CD4-positive, alpha-beta T cell treated with Interleukin-17A for 4 hours (primary cell): ENCODE measurements around the gene TMOD2.

ENCODE experiments used
- DNase-seq: peaks from one replicate; pipeline ENCODE4 v3.0.0-alpha.2; 2020; ENCODE audit warnings: mixed read lengths

Gene TMOD2

DNA sequence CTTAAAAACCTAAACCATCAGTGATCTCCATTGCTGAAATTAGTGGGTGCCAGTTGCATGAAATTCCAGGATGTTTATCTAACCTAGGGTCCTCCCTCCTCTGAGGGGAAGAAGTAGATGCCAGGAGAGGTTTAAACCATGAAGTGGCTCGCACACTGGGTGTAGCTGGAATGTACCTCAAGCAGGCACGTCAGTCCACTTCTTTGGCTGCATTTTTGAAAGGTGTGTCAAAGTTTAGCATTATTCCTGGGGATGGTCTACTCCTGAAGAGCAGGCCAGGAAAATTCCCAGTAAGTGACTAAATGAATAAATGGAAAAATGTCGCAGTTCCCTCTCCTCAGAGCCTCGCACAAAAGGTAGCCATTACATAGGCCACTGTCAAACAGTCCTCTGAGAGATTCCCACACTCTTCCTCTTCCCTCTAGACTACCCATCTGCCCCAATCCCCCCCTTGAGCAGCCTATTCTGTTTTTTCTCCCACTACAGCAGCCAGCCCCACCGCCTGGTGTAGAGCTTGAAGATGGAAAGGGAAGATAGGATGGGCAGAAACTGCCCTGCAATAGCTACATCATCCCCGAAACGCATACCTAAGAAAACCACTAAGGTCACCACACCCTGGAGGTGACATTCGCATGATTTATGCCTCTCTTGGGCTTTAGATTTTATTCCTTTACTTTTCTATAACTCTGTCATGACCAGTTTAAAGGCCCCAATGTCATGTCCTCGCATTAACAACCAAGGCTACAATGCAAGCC, 77.4 kb downstream of the TMOD2 start:
- no peak for DNase-seq

- peak; percentile 91 for DNase-seq
Measured at GRCh38 chr15:51829376-51830275, 78.2 kb downstream of the TMOD2 start, which contains the start of gene TMOD3. TMOD3 (plus strand) TSS chr15:51829653; CDS start chr15:51862885, 33,232 bp downstream.

- no peak for DNase-seq
Measured at GRCh38 chr15:51830276-51830806, 78.9 kb downstream of the TMOD2 start.

DNA sequence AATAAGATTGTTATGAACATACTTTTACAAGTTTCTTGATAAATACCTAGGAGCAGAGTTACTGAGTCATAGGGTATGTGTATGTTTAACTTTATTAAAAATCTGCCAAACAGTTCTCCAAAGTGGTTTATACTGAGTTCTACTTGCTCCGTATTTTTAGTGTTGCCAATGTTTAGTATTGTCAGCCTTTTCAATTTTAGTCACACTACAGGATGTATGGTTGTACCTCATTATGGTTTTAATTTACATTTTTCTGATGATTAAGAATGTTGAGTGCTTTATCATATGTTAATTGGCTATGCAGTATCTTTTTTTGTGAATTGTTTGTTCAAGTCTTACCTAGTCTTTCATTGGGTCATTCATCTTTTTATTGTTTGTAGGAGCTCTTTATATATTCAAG, 82.4 kb downstream of the TMOD2 start:
- DNase-seq = no peak

DNA sequence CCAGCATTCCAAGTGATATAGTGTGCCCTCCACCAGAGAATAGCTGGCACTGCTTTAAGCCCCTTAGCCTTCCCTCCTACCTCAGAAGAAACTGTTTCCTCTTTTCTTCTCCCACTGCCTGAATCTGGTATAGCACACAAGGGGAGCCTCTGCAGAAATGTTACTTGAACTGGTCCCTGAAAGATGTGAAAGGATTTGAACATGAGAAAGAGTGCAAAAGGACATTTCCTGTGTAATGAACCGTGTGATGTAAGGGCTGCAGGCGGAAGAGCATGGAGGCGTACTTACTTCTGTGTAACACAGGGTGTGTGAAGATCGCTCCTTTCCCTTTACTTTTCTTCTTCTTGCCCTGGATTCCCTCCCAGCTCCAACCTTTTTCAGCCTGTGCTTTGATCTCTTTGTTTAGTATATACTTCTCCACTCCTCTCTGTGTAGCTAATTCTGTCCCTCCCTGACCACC, 86.4 kb downstream of the TMOD2 start:
- DNase-seq = peak; percentile 16

GRCh38 chr15:51838270-51838669, 86.9 kb downstream of the TMOD2 start:
- no peak for DNase-seq

DNA sequence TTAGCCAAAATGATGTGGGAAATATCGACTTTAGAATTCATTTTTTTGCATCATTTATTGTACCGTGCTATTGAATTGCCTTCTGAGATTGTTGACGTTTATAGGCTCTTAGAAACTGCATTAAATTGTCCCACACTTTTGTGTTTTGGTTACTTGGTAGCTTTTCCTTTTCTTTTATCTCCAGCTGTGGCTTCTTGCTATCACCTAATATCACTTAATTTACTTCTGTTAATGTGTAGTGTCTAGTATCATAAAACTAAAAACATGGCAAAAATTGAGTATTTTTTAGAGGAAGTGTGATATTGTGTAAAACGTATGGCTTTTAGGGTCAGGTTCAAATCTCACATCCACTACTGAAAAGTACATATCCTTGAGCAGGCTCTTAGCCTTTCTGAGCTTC, 89.3 kb downstream of the TMOD2 start:
- no peak for DNase-seq

DNA sequence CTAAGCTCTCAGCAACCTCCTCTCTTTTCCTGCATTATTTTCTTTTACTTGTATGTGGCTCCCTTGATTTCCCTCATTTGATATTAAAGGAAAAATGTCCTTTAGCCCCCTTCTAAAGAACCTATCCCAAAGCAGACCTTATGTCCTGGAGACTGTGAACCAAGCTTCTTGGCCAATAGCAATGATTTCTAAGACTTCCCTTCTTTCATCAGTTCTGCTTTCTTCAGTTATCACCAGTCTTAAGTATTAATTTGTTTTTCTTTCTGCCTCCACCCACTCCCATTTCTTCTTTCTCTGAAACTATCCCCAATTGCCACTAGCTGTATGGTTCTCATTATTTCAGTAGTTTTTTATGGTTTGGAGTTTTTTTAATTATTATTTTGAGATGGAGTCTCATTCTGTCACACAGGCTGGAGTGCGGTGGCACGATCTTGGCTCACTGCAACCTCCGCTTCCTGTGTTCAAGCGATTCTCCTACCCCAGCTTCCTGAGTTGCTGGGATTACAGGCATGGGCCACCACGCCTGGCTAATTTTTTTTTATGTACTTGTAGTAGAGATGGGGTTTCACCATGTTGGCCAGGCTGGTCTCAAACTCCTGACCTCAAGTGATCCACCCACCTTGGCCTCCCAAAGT, 90.1 kb downstream of the TMOD2 start:
- no peak for DNase-seq

DNA sequence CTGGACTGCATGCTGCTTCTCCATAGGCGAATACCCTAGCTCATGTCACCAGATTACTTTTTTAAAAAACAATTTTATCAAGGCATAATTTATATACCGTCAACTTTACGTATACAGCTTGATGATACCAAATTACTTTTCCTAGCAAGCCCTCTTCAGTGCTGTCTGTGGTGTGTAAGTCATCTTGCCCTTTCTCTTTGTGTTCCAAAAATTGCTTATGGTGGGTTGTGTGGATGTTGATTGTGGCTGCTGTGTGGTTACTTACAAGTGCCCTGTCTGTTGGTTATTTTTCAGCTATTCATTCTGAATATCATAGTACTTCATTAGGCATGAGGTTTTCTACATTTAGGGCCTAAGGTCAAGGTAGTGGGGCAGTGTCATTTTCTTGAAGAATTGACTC, 90.9 kb downstream of the TMOD2 start:
- no peak for DNase-seq

- DNase-seq = peak; percentile 8
Measured at GRCh38 chr15:51842852-51843737, 91.7 kb downstream of the TMOD2 start.

GRCh38 chr15:51844747-51845426, 93.5 kb downstream of the TMOD2 start:
- DNase-seq = no peak

GRCh38 chr15:51846066-51846462, 94.7 kb downstream of the TMOD2 start:
- DNase-seq = no peak

DNA sequence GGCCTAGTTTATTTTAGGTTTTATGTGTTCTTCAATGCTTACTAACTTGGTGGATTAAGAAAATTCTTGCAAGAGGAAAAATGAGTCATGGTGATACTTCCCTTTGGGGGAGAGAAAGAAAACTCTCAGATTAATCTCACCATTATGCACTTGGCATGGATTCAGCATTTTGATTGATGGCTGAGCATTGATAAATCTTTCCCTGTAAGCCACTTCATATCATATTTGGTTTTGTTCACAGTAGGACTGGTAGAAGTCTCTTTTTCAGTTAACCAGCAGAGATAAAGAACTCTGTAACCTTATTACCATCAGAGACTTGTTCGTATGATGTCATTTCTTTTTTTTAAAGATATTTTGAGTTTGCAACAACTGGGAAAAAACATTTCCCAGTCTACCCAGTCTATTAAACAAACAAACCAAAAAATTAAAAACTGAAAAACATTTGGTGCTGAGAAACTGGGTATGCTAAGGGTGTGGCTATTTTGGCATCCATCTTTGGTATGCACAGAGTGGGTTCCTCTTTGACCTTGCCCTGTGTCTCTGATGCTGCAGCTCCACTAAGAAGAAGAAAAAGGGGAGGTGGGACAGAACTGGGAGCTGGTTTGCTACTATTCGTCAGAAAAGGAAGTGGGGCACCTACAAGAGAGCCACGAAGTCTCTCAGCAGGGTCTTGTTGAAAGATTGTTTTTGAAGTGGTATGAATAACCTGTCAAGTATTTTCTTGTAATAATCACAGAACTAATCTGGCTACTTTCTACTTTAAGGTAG, 95.2 kb downstream of the TMOD2 start:
- DNase-seq = peak; percentile 5

DNA sequence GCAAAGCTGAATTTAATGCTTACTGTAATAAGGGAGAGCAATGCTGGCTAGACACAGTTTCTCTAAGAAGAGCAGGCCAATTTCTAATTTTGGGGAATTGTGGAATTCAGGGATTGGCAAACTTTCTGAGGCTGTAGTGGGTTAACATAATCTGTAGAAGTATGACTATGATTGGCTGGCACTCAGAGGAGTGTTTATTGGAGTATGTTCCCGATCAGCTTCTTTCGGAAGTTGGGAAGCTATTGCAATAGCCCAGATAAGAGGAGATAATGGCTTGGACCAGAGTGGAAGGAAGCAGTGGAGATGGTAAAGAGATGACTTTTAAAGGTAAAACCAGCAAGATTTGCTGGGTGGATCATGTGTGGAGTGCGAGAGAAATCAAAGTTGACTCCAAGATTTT, 97.4 kb downstream of the TMOD2 start:
- DNase-seq = no peak

DNA sequence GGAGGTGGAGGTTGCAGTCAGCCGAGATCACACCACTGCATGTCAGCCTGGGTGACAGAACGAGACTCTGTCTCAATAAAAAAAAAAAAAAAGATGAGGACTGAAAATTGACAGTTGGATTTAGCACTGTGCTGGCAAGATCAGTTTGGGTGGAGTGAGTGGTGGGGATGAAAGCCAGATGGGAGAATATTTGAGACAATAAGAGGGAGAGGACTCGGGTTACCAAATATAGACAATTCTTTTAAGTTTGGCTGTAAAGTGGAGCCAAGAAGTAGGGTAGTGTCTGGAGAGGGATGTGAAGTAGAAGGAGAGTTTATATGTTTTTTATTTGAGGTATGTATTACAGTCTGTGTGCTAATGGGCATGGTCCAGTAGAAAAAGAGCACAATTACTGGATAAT, 98.5 kb downstream of the TMOD2 start:
- no peak for DNase-seq

- no peak for DNase-seq
Measured at GRCh38 chr15:51853998-51854397, 102.6 kb downstream of the TMOD2 start.

DNA sequence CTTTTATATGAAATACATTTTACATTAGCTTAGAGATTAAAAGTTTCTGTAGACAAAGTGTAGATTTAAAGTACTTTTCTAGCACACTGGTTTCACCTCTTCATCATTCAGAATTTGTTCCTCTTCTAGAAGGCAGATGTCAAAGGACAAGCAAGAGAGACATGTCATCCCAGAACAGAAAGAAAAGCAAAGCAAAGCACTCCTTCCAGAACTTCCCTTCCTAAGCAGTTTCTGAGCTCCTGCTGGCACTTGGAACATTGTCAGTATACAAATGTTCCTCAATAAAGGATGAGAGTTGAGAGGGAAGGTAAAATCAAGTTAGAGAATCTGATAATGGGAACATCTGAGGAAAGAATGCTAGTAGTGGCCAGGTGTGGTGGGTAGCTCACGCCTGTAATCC, 104.2 kb downstream of the TMOD2 start:
- no peak for DNase-seq

DNA sequence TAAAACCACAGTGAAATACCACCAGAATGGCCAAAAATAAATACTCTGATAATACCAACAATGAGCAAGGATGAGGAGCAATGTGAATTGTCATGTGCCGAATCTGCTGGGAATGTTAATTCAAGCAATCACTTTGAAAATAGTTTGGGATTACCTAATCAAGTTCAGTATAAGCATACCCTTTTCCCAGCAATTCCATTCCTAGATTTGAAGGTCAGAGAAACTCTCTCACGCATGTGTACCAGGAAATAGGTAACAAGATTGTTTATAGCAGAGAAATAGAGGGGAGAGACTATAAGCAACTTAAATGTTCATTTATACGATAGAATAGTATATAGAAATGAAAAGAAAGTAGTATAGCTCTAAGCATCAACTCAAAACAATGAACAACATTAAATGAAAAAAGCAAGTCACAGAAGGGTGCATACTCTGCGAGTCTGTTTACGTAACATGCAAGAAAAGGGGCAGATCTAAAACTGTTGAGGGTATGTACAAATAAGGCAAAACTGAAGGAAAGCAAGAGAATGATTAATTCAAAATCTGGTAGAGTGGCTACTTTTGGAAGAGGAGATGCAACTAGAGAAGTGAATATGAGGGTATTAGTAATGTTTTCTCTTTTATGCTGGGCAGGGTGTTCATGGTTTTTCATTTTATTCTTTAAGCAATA, 105.5 kb downstream of the TMOD2 start:
- DNase-seq = no peak

DNA sequence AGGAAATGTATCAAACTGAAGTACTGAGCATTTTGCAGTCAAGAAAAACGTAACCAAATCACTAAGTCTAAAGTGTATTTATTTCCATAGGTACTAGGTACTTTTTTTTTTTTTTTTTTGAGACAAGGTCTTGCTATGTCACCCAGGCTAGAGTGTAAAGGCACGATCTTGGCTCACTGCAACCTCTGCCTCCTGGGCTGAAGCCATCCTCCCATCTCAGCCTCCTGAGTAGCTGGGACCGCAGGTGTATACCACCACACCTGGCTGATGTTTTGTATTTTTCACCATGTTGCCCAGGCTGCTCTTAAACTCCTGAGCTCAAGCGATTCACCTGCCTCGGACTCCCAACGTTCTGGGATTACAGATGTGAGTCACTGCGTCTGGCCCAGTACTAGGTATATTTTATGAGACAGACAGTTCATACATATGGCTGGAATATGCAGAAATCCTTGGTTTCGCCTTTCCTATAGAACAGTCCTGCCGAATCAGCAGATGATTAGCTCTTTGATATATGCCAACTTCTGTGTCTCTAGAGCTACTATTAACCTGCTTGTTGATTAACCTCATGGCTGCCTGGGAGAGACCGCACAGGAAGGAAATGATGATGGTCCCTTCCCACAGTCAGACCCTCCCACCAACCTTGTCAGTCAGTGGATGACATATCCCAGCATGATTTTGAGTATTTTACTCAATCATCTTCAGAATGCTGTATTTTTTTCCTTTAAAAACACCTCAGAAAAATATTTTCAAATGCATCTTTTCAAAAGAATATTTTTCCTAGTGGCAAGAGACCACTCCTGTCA, 110.4 kb downstream of the TMOD2 start:
- peak; percentile 64 for DNase-seq
